ENCODE results near the gene RAX2. TPM values are rescaled to one million over a fixed set of nuclear protein-coding genes. Genes with fewer than 3 reads are reported as not detected.

The RAX2 gene
- polyA plus RNA-seq, 1 of the 3 experiments (the other 2 are of a cell fraction): not detected

- H3K27me3 ChIP-seq (ENCODE audit: insufficient read depth): peaks cover 32% of the 10 kb centered on the region
- no peak overlapping the region for H3K4me2 ChIP-seq
- DNase-seq: no peak
- H3K36me3 ChIP-seq (replicated peaks in 1 of 2; ENCODE audit: control insufficient read depth in 1 of 2, insufficient read depth in 2 of 2, low read length in 1 of 2): no peaks in the 10 kb centered on the region
- ChIA-PET CTCF (interaction anchor here (0.9 to 2.6 kb wide), 10 partner anchors 9 to 203 kb away, joined by 3 to 26 read pairs (median 4); partner anchors contain the start of genes ATCAY and RAX2), POLR2A (no interaction called here)
- no peak overlapping the region for H3K9ac ChIP-seq
- WGBS (ENCODE audit: low lambda C conversion rate): 7% methylated on average over 16 of the region's 25 CpGs
- H3K79me2 ChIP-seq (ENCODE audit: insufficient read depth): no peaks in the 10 kb centered on the region
- no peaks in the 10 kb centered on the region; a peak in 1 of 4 replicates for H3K4me1 ChIP-seq (ENCODE audit: control insufficient read depth in 1 of 2, insufficient read depth in 2 of 2, low read depth in 1 of 2, low read length in 1 of 2)
- no peak for TF ChIP-seq FOSL2 (IDR thresholded peaks at IDR 0.05; ENCODE audit: borderline replicate concordance, low read depth)
- no peak for TF ChIP-seq PBX3 (IDR thresholded peaks at IDR 0.05)
- TF ChIP-seq RXRA (IDR thresholded peaks at IDR 0.05; ENCODE audit: borderline replicate concordance, low read depth): no peak
- TF ChIP-seq REST (IDR thresholded peaks at IDR 0.05; ENCODE audit: low read depth, low read length): no peak
- no peak for TF ChIP-seq MAX (IDR thresholded peaks at IDR 0.05; ENCODE audit: low read depth)
- no peak for TF ChIP-seq EZH2phosphoT487 (IDR thresholded peaks at IDR 0.05; ENCODE audit: borderline replicate concordance, low read depth)
- no peak for TF ChIP-seq FOXJ3 (CRISPR knock-in tag; IDR thresholded peaks at IDR 0.05)
- no peak for TF ChIP-seq MXI1 (IDR thresholded peaks at IDR 0.05; ENCODE audit: low read depth, low read length)
- TF ChIP-seq IRF3 (IDR thresholded peaks at IDR 0.05; ENCODE audit: low read depth, low read length): no peak
- TF ChIP-seq USF2 (IDR thresholded peaks at IDR 0.05; ENCODE audit: borderline replicate concordance, low read depth, low read length): no peak
- no peak for TF ChIP-seq CHD2 (IDR thresholded peaks at IDR 0.05; ENCODE audit: low read length, partially characterized antibody)
- no peak for TF ChIP-seq TEAD4 (IDR thresholded peaks at IDR 0.05; ENCODE audit: borderline replicate concordance, insufficient read depth)
- TF ChIP-seq SMC3 (IDR thresholded peaks at IDR 0.05; ENCODE audit: low read depth, low read length): no peak
- TF ChIP-seq EP300 (IDR thresholded peaks at IDR 0.05; ENCODE audit: borderline replicate concordance in 1 of 2, low read depth in 1 of 2, low read length in 1 of 2): no peak
- TF ChIP-seq RAD21 (IDR thresholded peaks at IDR 0.05; ENCODE audit: low read length): no peak
- TF ChIP-seq MEF2A (IDR thresholded peaks at IDR 0.05; ENCODE audit: borderline replicate concordance, low read depth): no peak
- TF ChIP-seq GATA2 (CRISPR knock-in tag; IDR thresholded peaks at IDR 0.05): no peak
- no peak for TF ChIP-seq RFX5 (IDR thresholded peaks at IDR 0.05; ENCODE audit: low read length)
- no peak for TF ChIP-seq USF1 (IDR thresholded peaks at IDR 0.05; ENCODE audit: borderline replicate concordance, low read depth)
- H3F3A ChIP-seq (replicated peaks; ENCODE audit: insufficient read depth): no peaks in the 10 kb centered on the region
- H3K27ac ChIP-seq (ENCODE audit: low read depth in 2 of 2, low read length in 1 of 2): no peak overlapping the region
- no peaks in the 10 kb centered on the region for H3K9me2 ChIP-seq
- no peak overlapping the region for H3K4me3 ChIP-seq (ENCODE audit: low read depth in 2 of 2, low read length in 1 of 2)
- no peaks in the 10 kb centered on the region for H4K20me1 ChIP-seq (ENCODE audit: insufficient read depth)
- no peak overlapping the region for H2AFZ ChIP-seq (ENCODE audit: low read depth)
- H3K9me3 ChIP-seq: peaks cover 9% of the 10 kb centered on the region
These were observed 12.8 kb upstream of the RAX2 start for GRCh38 chr19:3784607-3785450.
